Fibroblast of skin of back (primary cell): ENCODE data around the gene ADARB2.
"Not testable (repeated sequence)": the region's sequence is repeated elsewhere in the genome, so short reads cannot be mapped to it uniquely, and the experiment has no call there.

ENCODE experiments used
- DNase-seq: peaks from one replicate; pipeline ENCODE4 v3.0.0-alpha.2; 2013

Gene ADARB2

DNA sequence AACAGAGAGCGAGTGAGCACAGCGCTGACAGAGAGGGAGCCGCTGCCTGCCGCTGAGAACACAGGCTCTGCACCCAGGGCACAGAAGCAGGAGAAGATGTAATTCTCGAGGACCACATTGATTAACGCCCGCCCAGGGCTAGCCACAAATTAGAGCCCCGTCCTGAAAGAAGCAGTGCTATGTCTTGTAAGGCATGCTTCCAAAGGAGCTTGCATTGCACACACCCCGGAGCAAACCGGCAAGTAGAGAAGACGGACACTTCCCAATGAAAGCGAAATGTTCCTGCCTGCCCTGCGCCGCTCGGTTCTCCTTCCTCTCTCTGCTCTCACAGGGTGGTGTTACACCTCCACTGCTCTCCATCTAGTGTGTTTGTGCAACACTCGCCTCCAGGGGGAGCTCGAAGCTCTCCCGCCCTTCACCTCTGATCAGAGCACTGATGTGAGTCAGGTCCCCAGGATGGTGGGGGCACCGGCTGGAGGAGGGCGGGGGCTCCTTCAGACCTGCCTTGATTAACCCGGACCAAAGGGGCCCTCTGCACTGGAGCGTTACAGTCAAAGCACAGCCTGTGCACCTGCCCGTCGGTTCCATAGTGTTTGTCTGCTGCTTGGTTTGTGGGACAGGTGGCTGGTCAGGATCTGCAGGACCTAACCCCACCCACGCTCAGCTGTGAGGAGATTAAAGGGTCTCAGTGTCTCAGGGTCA is 316.5 kb downstream of the ADARB2 start:
- peak; percentile 67 for DNase-seq

- DNase-seq, result no peak
Measured at GRCh38 chr10:1419796-1420610, 317.3 kb downstream of the ADARB2 start.

- DNase-seq, result no peak
Measured at GRCh38 chr10:1418031-1418550, 319.2 kb downstream of the ADARB2 start.

GRCh38 chr10:1417574-1417973 is 319.8 kb downstream of the ADARB2 start:
- no peak for DNase-seq

DNA sequence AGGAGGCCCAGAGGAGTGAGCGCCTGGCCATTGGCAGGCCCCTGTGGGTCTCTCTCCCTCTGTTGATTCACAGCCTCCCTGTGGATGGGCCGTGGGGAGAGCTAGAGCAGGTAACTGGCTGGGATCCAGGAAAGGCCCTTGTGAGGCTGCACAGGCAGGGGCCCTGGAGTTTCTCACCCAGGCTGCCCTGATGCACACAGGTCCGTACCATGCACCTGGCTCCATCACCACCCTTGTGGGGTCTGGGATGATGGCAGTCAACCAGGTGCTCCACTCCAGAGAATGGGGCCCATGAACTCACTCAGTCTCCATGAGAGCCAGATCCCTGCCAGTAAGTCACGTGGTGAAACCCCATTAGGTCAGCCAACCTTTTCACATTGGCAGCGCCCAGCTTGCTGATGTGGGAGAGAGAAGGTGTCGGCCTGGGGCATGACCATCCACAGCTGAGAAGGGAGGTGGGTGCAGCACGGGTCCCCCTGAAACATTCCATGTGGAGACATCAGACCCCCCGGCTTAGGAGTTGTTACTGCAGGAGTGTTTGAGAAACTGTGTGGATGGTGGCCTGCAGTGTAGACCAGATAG is 320.8 kb downstream of the ADARB2 start:
- DNase-seq, result no peak

DNA sequence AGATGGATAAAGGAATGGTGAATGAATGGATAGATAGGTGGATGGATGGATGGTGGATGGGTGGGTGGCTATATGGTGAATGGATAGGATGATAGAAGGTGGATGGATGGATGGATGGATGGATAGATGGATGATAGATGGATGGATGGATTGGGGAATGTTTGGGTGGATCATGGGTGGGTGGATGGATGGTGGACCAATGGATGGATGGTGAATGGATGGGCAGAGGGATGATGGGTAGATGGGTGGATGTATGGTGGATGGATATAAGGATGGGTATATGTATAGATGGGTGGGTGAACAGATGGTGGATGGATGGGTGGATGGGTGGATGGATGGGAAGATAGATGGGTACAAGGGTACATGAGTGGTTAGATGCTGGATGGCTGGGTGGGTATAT is 322.4 kb downstream of the ADARB2 start:
- DNase-seq, result no peak

DNA sequence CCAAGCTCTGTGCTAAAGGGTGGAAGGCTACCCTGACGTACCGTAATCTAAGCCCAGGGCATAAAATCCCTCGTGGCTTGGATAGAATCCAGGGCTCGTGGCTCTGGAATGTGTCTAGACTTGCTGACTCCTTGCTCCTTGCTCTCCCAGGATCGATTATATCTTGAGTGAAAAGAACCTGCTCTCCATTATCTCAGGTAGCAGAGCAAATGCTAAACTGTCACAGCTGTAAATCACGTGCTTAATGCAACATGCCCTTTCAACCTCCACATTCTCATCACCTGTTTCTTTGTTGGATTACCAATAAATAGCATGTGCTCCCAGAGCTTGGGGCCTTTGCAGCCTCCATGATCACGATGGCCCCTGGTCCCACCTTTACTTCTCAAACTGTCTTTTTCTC is 323.0 kb downstream of the ADARB2 start:
- DNase-seq, result not testable (repeated sequence)

DNA sequence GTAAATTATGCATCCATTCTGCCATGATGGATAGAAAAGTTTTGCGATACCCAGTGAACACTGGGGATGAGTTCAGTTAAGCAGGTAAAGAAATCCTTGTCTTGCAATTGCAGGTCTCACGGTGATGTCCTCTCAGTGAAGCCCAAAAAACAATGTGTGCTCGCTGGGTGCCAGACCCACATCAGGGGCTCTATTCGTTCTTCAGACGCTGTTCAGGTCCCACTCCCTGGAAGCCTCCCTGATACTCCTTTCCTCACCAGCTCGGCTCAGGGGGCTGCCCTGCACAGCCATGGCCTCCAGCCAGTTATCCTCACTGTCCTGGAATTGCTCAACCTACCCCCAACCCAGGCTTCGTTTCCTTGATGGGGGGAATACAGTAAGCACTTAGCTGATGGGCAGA is 323.5 kb downstream of the ADARB2 start:
- no peak for DNase-seq

DNA sequence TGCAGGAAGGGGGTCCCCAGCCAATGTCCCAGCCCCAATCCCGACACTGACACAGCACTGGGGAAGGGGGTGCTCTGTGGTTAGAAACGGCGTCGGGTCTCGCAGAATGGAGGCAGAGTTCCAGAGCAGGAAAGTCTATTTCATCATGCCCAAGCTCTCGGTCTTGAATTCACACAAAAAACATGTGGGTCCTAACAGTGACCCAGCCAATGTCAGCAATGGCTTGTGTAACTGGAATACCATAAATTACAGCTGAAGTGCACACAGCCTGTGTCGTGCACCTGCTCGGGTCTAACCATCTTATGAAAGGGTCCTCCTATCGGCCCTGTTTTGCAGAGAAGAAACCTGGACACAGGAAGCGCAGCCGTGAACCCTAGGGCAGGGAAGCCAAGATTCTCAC is 324.1 kb downstream of the ADARB2 start:
- no peak for DNase-seq

- DNase-seq, result no peak
Measured at GRCh38 chr10:1412531-1413189, 324.7 kb downstream of the ADARB2 start.

- no peak for DNase-seq
Measured at GRCh38 chr10:1411956-1412355, 325.4 kb downstream of the ADARB2 start.

- DNase-seq, result no peak
Measured at GRCh38 chr10:1411451-1411850, 325.9 kb downstream of the ADARB2 start.

GRCh38 chr10:1410469-1411395 is 326.6 kb downstream of the ADARB2 start:
- no peak for DNase-seq

- DNase-seq, result no peak
Measured at GRCh38 chr10:1410032-1410431, 327.3 kb downstream of the ADARB2 start.

DNA sequence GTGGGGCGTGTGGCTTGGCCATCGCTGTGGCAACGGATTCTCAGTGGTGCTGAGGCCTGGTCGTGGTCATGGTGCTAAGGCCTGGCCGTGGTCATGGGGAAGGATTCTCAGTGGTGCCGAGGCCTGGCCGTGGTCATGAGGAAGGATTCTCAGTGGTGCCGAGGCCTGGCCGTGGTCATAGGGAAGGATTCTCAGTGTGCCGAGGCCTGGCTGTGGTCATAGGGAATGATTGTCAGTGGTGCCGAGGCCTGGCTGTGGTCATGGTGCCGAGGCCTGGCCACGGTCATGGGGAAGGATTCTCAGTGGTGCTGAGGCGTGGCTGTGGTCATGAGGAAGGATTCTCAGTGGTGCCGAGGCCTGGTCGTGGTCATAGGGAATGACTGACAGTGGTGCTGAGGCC is 327.9 kb downstream of the ADARB2 start:
- no peak for DNase-seq

DNA sequence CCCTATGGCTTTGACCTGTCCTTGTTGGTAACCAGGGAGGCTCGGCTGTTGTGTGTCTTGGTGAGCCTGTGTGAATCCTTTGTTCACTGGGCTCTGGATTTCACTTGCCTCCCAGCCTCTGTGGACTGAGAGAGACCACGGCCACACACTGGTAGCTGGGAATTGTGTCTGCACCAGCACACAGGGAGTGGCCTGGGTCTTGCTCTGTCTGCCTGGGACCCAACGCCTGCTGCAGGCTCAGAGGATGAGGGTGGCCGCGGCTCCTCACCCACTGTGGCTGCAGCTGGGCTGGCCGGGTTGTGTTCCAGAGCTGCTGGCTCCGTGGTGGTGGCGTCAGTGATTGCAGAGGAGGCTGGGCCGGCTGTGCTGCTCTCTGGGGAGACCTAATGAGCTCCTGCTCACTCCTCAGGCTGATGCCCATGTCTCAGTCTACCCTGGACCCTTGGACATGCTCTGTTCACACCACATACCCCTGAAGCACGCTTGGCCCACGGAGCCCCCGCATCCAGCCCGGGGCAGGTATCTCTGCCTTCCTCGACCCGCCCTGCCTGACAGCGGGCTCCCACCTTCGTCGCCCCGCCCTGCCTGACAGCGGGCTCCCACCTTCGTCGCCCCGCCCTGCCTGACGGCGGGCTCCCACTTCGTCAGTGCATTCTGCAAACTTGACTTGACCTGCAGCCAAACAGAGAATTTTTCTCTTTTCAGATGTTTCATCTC is 328.5 kb downstream of the ADARB2 start:
- no peak for DNase-seq

- DNase-seq, result no peak
Measured at GRCh38 chr10:1406967-1407945, 330.1 kb downstream of the ADARB2 start.

GRCh38 chr10:1406132-1406966 is 331.0 kb downstream of the ADARB2 start:
- DNase-seq, result no peak
